GM06990 (cell line): ENCODE results near the gene ASH1L.

Experiments used
- DNase-seq: peaks from one replicate; pipeline ENCODE4 v3.0.0-alpha.2; 2011; ENCODE audit not compliant: insufficient read length; ENCODE audit errors: extremely low read depth
- H3K27me3 ChIP-seq: replicated peaks from 2 replicates; pipeline ENCODE4 v1.6.0; 2011; ENCODE audit warnings: low read length; ENCODE audit not compliant: control insufficient read depth, insufficient read depth
- H3K36me3 ChIP-seq: 2 replicates; pipeline ENCODE4 v1.5.1; 2011; ENCODE audit warnings: low read length; ENCODE audit not compliant: control insufficient read depth, insufficient read depth
- H3K4me3 ChIP-seq: replicated peaks from 2 replicates; pipeline ENCODE4 v1.5.1; 2011; ENCODE audit warnings: low read depth, mild to moderate bottlenecking, control low read depth, low read length
- TF ChIP-seq, protein P1 (sequence below): IDR thresholded peaks from 2 replicates; pipeline ENCODE4 v1.5.1; 2011; ENCODE audit warnings: low read length, control low read depth, mild to moderate bottlenecking, inconsistent platforms; ENCODE audit not compliant: insufficient read depth, poor library complexity, severe bottlenecking

The ASH1L gene

DNA sequence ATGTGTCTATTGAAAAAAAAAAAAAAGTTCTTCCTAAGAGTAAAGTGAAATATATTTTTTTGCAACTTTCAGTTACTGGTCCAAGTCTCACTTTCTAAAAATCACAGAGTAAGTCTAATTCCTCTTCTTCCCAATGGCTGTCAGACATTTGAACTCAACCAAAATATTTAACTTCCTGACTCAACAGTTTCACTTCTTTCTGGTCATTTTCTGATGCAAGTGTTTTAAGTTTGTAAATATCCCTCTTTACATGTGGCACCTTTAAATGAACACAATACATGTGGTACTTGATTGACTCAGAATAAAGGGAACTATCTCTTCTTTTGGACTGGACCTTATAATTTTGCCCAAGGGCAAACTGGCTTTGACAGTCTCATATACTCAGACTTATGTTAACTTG is 76.7 kb downstream of the ASH1L start:
- TF ChIP-seq, protein P1, sequence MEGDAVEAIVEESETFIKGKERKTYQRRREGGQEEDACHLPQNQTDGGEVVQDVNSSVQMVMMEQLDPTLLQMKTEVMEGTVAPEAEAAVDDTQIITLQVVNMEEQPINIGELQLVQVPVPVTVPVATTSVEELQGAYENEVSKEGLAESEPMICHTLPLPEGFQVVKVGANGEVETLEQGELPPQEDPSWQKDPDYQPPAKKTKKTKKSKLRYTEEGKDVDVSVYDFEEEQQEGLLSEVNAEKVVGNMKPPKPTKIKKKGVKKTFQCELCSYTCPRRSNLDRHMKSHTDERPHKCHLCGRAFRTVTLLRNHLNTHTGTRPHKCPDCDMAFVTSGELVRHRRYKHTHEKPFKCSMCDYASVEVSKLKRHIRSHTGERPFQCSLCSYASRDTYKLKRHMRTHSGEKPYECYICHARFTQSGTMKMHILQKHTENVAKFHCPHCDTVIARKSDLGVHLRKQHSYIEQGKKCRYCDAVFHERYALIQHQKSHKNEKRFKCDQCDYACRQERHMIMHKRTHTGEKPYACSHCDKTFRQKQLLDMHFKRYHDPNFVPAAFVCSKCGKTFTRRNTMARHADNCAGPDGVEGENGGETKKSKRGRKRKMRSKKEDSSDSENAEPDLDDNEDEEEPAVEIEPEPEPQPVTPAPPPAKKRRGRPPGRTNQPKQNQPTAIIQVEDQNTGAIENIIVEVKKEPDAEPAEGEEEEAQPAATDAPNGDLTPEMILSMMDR = no peak
- DNase-seq = peak; percentile 22
- H3K27me3 ChIP-seq = no peaks in the 10 kb centered on the region
- no peak overlapping the region for H3K4me3 ChIP-seq
- H3K36me3 ChIP-seq = peaks cover 6% of the 10 kb centered on the region

DNA sequence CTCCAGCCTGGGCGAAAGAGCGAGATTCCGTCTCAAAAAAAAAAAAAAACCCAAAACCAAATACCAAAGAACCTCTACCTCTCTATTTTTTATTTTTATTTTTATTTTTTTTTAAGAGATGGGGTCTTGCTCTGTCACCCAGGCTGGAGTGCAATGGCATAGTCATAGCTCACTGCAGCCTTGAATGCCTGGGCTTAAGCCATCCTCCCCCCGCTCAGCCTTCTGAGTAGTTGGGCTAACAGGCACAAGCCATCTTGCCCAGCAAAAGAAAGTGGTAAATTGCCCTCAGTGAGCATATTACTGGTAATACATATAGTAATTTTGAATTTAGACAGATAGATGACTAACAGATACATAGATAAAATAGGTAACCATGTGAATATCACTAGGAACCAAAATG is 77.4 kb downstream of the ASH1L start:
- Histone ChIP-seq H3K27me3 (no peaks in the 10 kb centered on the region), H3K4me3 (no peak overlapping the region), H3K36me3 (peaks cover 8% of the 10 kb centered on the region)
- DNase-seq = no peak
- TF ChIP-seq, protein P1 = no peak

GRCh38 chr1:155481741-155482241 is 80.8 kb downstream of the ASH1L start:
- Histone ChIP-seq H3K4me3 (no peak overlapping the region), H3K36me3 (peaks cover 10% of the 10 kb centered on the region), H3K27me3 (no peaks in the 10 kb centered on the region)
- TF ChIP-seq, protein P1 = no peak
- DNase-seq = no peak

- no peak for DNase-seq
- H3K27me3 ChIP-seq = no peaks in the 10 kb centered on the region
- H3K36me3 ChIP-seq = peaks cover 10% of the 10 kb centered on the region
- TF ChIP-seq, protein P1 = no peak
- H3K4me3 ChIP-seq = no peak overlapping the region
Observed at GRCh38 chr1:155479205-155479604, 83.4 kb downstream of the ASH1L start.

- Histone ChIP-seq H3K4me3 (no peak overlapping the region), H3K36me3 (peaks cover 10% of the 10 kb centered on the region)
Observed at GRCh38 chr1:155478270-155478852, 84.2 kb downstream of the ASH1L start.

More at GRCh38 chr1:155478270-155478852, 84.2 kb downstream of the ASH1L start:
- H3K27me3 ChIP-seq = no peaks in the 10 kb centered on the region
- DNase-seq = no peak
- TF ChIP-seq, protein P1 = no peak
